ENCODE measurements around the gene ANKMY1. TPM values are rescaled to one million over a fixed set of nuclear protein-coding genes. Genes with fewer than 3 reads are reported as not detected.

Gene ANKMY1
- polyA plus RNA-seq, 3 donors = 2.1 to 22.9 (median 2.9) TPM

GRCh38 chr2:240503375-240503774, 54.4 kb downstream of the ANKMY1 start:
- Histone ChIP-seq H3K9ac (ENCODE audit: insufficient read depth, low read length, poor library complexity, severe bottlenecking) (no peak overlapping the region), H3K9me3 (replicated peaks in 1 of 2; ENCODE audit: control insufficient read depth in 1 of 2, insufficient read depth in 1 of 2, low read length in 2 of 2) (no peaks in the 10 kb centered on the region), H3K79me2 (ENCODE audit: insufficient read depth, low read length) (no peaks in the 10 kb centered on the region), H3K27ac (ENCODE audit: low read depth in 1 of 2, low read length in 2 of 2) (no peak overlapping the region), H3K4me3 (replicated peaks in 1 of 3; ENCODE audit: low read depth in 2 of 3, low read length in 3 of 3) (no peak overlapping the region), H3K4me1 (ENCODE audit: control insufficient read depth in 1 of 2, insufficient read depth in 2 of 2, low read length in 2 of 2) (no peaks in the 10 kb centered on the region), H3K27me3 (ENCODE audit: control insufficient read depth in 2 of 2, insufficient read depth in 2 of 2, low read length in 2 of 2) (no peaks in the 10 kb centered on the region), H3K36me3 (replicated peaks in 1 of 2; ENCODE audit: control insufficient read depth in 1 of 2, insufficient read depth in 2 of 2, low read length in 2 of 2) (peaks cover 4 to 19% of the 10 kb centered on the region in 2 donors), H2AFZ (ENCODE audit: insufficient read depth, low read depth, low read length, poor library complexity, severe bottlenecking) (no peak overlapping the region), H4K20me1 (ENCODE audit: insufficient read depth, low read length) (no peaks in the 10 kb centered on the region), H3K4me2 (replicated peaks; ENCODE audit: extremely low read depth, low read length, poor library complexity, severe bottlenecking) (no peak overlapping the region)
- Mint-ChIP-seq H3K4me3 (no peak overlapping the region), H3K4me1 (no peaks in the 10 kb centered on the region), H3K9me3 (peaks cover 0 to 3% (median 0%) of the 10 kb centered on the region in 7 donors), H3K27me3 (ENCODE audit: low read depth in 3 of 3) (no peaks in the 10 kb centered on the region), H3K36me3 (peaks cover 27 to 39% of the 10 kb centered on the region in 2 donors), H3K27ac (no peak overlapping the region)
- intact Hi-C loops (cut with micrococcal nuclease) = no loop called here
- 98% methylated on average over 6 of the region's 9 CpGs for WGBS (ENCODE audit: insufficient coverage)
- no peak for DNase-seq
- no peak for TF ChIP-seq CTCF (IDR thresholded peaks at IDR 0.05)

GRCh38 chr2:240502430-240503121, 55.2 kb downstream of the ANKMY1 start:
- Mint-ChIP-seq H3K4me3 (peak overlapping the region in 1 of 2 donors; percentile 41), H3K9me3 (peaks cover 0 to 3% (median 0%) of the 10 kb centered on the region in 7 donors), H3K4me1 (no peaks in the 10 kb centered on the region), H3K27me3 (ENCODE audit: low read depth in 3 of 3) (no peaks in the 10 kb centered on the region), H3K36me3 (peaks cover 33 to 46% of the 10 kb centered on the region in 2 donors), H3K27ac (no peak overlapping the region)
- no peak overlapping the region for H3K9ac ChIP-seq (ENCODE audit: insufficient read depth, low read length, poor library complexity, severe bottlenecking)
- H2AFZ ChIP-seq (ENCODE audit: insufficient read depth, low read depth, low read length, poor library complexity, severe bottlenecking) = no peak overlapping the region
- TF ChIP-seq CTCF (IDR thresholded peaks at IDR 0.05) = no peak
- no peak overlapping the region for H3K4me3 ChIP-seq (replicated peaks in 1 of 3; ENCODE audit: low read depth in 2 of 3, low read length in 3 of 3)
- DNase-seq = no peak
- no peaks in the 10 kb centered on the region for H3K27me3 ChIP-seq (ENCODE audit: control insufficient read depth in 2 of 2, insufficient read depth in 2 of 2, low read length in 2 of 2)
- intact Hi-C loops (cut with micrococcal nuclease) = no loop called here
- no peak overlapping the region for H3K27ac ChIP-seq (ENCODE audit: low read depth in 1 of 2, low read length in 2 of 2)
- no peaks in the 10 kb centered on the region for H3K4me1 ChIP-seq (ENCODE audit: control insufficient read depth in 1 of 2, insufficient read depth in 2 of 2, low read length in 2 of 2)
- H3K9me3 ChIP-seq (replicated peaks in 1 of 2; ENCODE audit: control insufficient read depth in 1 of 2, insufficient read depth in 1 of 2, low read length in 2 of 2) = no peaks in the 10 kb centered on the region
- H3K36me3 ChIP-seq (replicated peaks in 1 of 2; ENCODE audit: control insufficient read depth in 1 of 2, insufficient read depth in 2 of 2, low read length in 2 of 2) = peaks cover 9 to 23% of the 10 kb centered on the region in 2 donors
- 95% methylated on average over 14 of the region's 14 CpGs for WGBS (ENCODE audit: insufficient coverage)
- H3K4me2 ChIP-seq (replicated peaks; ENCODE audit: extremely low read depth, low read length, poor library complexity, severe bottlenecking) = no peak overlapping the region
- no peaks in the 10 kb centered on the region for H3K79me2 ChIP-seq (ENCODE audit: insufficient read depth, low read length)
- H4K20me1 ChIP-seq (ENCODE audit: insufficient read depth, low read length) = no peaks in the 10 kb centered on the region

All from CD14-positive monocyte (primary cell).